ENCODE measurements around the gene HDAC4.

- TF ChIP-seq EWSR1 (IDR thresholded peaks at IDR 0.05; ENCODE audit: borderline replicate concordance, low read depth, partially characterized antibody) (no peak), CTCF (IDR thresholded peaks at IDR 0.05 in 2 of 3, conservative IDR thresholded peaks at IDR 0.05 in 1 of 3; ENCODE audit: insufficient read depth in 2 of 3, low read depth in 1 of 3, low read length in 3 of 3) (no peak), MTA3 (IDR thresholded peaks at IDR 0.05; ENCODE audit: borderline replicate concordance) (no peak), RAD51 (IDR thresholded peaks at IDR 0.05; ENCODE audit: borderline replicate concordance, low read depth) (no peak), IRF1 (CRISPR knock-in tag; IDR thresholded peaks at IDR 0.05; ENCODE audit: borderline replicate concordance) (no peak)
- TF ChIP-seq, protein P1, sequence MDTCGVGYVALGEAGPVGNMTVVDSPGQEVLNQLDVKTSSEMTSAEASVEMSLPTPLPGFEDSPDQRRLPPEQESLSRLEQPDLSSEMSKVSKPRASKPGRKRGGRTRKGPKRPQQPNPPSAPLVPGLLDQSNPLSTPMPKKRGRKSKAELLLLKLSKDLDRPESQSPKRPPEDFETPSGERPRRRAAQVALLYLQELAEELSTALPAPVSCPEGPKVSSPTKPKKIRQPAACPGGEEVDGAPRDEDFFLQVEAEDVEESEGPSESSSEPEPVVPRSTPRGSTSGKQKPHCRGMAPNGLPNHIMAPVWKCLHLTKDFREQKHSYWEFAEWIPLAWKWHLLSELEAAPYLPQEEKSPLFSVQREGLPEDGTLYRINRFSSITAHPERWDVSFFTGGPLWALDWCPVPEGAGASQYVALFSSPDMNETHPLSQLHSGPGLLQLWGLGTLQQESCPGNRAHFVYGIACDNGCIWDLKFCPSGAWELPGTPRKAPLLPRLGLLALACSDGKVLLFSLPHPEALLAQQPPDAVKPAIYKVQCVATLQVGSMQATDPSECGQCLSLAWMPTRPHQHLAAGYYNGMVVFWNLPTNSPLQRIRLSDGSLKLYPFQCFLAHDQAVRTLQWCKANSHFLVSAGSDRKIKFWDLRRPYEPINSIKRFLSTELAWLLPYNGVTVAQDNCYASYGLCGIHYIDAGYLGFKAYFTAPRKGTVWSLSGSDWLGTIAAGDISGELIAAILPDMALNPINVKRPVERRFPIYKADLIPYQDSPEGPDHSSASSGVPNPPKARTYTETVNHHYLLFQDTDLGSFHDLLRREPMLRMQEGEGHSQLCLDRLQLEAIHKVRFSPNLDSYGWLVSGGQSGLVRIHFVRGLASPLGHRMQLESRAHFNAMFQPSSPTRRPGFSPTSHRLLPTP (IDR thresholded peaks at IDR 0.05; ENCODE audit: borderline replicate concordance, extremely low read depth, insufficient read length), result no peak
Measured at GRCh38 chr2:239354132-239354790, 46.6 kb downstream of the HDAC4 start.
